Measurements from ENCODE around the gene FSTL3. TPM values are rescaled to one million over a fixed set of nuclear protein-coding genes. Genes with fewer than 3 reads are reported as not detected.

FSTL3 gene
- total and polyA plus RNA-seq, 10 of the 15 experiments (the other 5 are each of a cell fraction or from before 2014, with no cell fraction given), result 0.42 to 13.5 (median 3.6) TPM

- no peak for TF ChIP-seq NFIC (IDR thresholded peaks at IDR 0.05; ENCODE audit: low read depth, low read length)
- TF ChIP-seq ETV6 (conservative IDR thresholded peaks at IDR 0.05 in 1 of 2, IDR thresholded peaks at IDR 0.05 in 1 of 2; ENCODE audit: borderline replicate concordance in 1 of 2, low read depth in 1 of 2), result no peak
- TF ChIP-seq ZNF207 (IDR thresholded peaks at IDR 0.05; ENCODE audit: borderline replicate concordance), result peak; percentile 70; the same call in 1 of the 2 replicates
- TF ChIP-seq TCF12 (IDR thresholded peaks at IDR 0.05; ENCODE audit: low read depth, low read length), result no peak
- TF ChIP-seq ZZZ3 (IDR thresholded peaks at IDR 0.05; ENCODE audit: control insufficient read depth, insufficient read length, low read depth), result no peak
- no peak for TF ChIP-seq RAD51 (IDR thresholded peaks at IDR 0.05)
- TF ChIP-seq MYC (IDR thresholded peaks at IDR 0.05; ENCODE audit: insufficient read depth, insufficient read length, insufficient replicate concordance, low read length, severe bottlenecking), result no peak
- TF ChIP-seq RUNX3 (IDR thresholded peaks at IDR 0.05; ENCODE audit: low read length), result 0 out of 2 replicates have a peak, but pooled peaks have one; percentile 19
- peak; percentile 22 to 67; a peak in 3 of 4 replicates for TF ChIP-seq IKZF2 (IDR thresholded peaks at IDR 0.05)
- TF ChIP-seq YBX1 (IDR thresholded peaks at IDR 0.05), result no peak
- no peak for TF ChIP-seq IRF5 (IDR thresholded peaks at IDR 0.05; ENCODE audit: borderline replicate concordance)
- no peak for TF ChIP-seq ATF3 (IDR thresholded peaks at IDR 0.05; ENCODE audit: borderline replicate concordance, extremely low read depth, low read depth, low read length)
- TF ChIP-seq PML (IDR thresholded peaks at IDR 0.05; ENCODE audit: low read length), result no peak
- TF ChIP-seq MAX (IDR thresholded peaks at IDR 0.05; ENCODE audit: low read depth, low read length), result peak; percentile 78; the same call in 1 of the 2 replicates
- TF ChIP-seq MTA2 (IDR thresholded peaks at IDR 0.05; ENCODE audit: low read depth), result peak; percentile 33; the same call in 1 of the 2 replicates
- TF ChIP-seq RELA (IDR thresholded peaks at IDR 0.05; ENCODE audit: borderline replicate concordance, partially characterized antibody), result peak; percentile 95
- no peak for TF ChIP-seq KDM1A (IDR thresholded peaks at IDR 0.05; ENCODE audit: borderline replicate concordance)
- TF ChIP-seq IKZF1 (conservative IDR thresholded peaks at IDR 0.05), result peak; percentile 82
- no peak for TF ChIP-seq STAT3 (IDR thresholded peaks at IDR 0.05; ENCODE audit: low read depth, low read length)
- no peak for TF ChIP-seq EZH2 (IDR thresholded peaks at IDR 0.05; ENCODE audit: borderline replicate concordance, control insufficient read depth, low read depth, low read length)
- TF ChIP-seq USF1 (IDR thresholded peaks at IDR 0.05; ENCODE audit: borderline replicate concordance, extremely low read length, insufficient read depth, low read depth, low read length), result no peak
- TF ChIP-seq POLR2A (IDR thresholded peaks at IDR 0.05; ENCODE audit: low read depth, low read length), result no peak
- no peak for TF ChIP-seq NR2C2 (IDR thresholded peaks at IDR 0.05; ENCODE audit: borderline replicate concordance, control insufficient read depth, insufficient read length, low read depth)
- TF ChIP-seq PAX8 (IDR thresholded peaks at IDR 0.05), result no peak
- TF ChIP-seq ZBTB4 (CRISPR knock-in tag; IDR thresholded peaks at IDR 0.05), result no peak
- no peak for TF ChIP-seq FOXK2 (IDR thresholded peaks at IDR 0.05)
Observed at GRCh38 chr19:664913-665443, 11.2 kb upstream of the FSTL3 start (continued).

All from GM12878 (cell line).